ENCODE data around the gene BEST3. TPM values are rescaled to one million over a fixed set of nuclear protein-coding genes. Genes with fewer than 3 reads are reported as not detected.

The BEST3 gene
- polyA plus RNA-seq, 3 donors = not detected

DNA sequence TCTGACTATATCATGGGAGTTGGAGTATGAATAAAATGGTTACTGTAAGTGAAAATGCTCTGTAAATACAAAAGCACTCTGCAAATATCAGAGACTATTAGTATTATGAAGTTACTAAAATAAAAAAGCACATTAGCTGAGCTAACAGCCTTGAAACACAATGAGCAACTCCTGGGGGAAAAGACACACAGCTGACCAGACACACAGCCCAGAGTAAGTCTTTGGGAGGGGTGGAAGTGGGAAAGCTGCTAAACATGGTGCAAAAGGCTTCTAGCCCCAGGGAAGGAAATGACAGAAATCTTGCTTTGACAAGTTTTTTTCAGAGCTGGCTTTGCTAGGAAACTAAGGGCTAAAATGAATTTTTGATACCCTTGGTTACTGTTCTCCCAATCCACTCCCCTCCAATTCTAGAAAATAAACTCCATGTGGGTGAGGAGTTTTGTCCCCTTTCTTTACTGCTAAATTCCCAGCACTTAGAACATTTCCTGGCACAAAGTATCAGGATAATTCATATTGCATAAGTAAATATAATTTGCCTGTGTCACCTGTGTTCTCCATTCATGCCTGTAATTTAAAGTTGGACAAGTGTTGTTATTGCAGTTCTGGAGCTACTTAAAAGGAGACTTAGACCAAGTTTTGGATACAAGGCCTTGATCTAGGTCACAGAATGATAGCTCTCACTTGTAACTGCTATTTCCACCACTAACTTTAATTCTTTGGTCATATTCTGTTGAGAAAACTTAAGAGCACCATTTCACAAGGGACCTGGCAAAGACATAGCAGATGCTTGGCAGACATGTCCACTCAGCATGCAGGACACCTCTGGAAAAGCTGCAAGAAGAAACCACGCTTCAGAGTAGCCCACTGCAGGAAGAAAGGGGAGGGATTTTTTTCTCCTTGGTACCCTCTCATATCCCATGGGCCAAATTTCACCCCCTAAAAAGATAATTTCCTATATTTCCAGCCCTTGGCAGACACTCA, 20.5 kb upstream of the BEST3 start:
- TF ChIP-seq, protein P1, sequence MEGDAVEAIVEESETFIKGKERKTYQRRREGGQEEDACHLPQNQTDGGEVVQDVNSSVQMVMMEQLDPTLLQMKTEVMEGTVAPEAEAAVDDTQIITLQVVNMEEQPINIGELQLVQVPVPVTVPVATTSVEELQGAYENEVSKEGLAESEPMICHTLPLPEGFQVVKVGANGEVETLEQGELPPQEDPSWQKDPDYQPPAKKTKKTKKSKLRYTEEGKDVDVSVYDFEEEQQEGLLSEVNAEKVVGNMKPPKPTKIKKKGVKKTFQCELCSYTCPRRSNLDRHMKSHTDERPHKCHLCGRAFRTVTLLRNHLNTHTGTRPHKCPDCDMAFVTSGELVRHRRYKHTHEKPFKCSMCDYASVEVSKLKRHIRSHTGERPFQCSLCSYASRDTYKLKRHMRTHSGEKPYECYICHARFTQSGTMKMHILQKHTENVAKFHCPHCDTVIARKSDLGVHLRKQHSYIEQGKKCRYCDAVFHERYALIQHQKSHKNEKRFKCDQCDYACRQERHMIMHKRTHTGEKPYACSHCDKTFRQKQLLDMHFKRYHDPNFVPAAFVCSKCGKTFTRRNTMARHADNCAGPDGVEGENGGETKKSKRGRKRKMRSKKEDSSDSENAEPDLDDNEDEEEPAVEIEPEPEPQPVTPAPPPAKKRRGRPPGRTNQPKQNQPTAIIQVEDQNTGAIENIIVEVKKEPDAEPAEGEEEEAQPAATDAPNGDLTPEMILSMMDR (IDR thresholded peaks at IDR 0.05) = no peak
- Mint-ChIP-seq H3K27me3 (ENCODE audit: low read depth in 3 of 3) (peaks cover 0 to 4% (median 3%) of the 10 kb centered on the region in 3 donors), H3K27ac (no peak overlapping the region), H3K4me3 (no peak overlapping the region), H3K36me3 (no peaks in the 10 kb centered on the region), H3K9me3 (peaks cover 0 to 2% (median 0%) of the 10 kb centered on the region in 7 donors), H3K4me1 (no peaks in the 10 kb centered on the region)
- no peaks in the 10 kb centered on the region for H3K9me3 ChIP-seq (replicated peaks in 1 of 2; ENCODE audit: control insufficient read depth in 1 of 2, insufficient read depth in 1 of 2, low read length in 2 of 2)
- intact Hi-C loops (cut with micrococcal nuclease) = no loop called here
- H3K4me3 ChIP-seq (replicated peaks in 1 of 3; ENCODE audit: low read depth in 2 of 3, low read length in 3 of 3) = no peak overlapping the region
- no peak overlapping the region for H3K4me2 ChIP-seq (replicated peaks; ENCODE audit: extremely low read depth, low read length, poor library complexity, severe bottlenecking)
- no peaks in the 10 kb centered on the region for H3K4me1 ChIP-seq (ENCODE audit: control insufficient read depth in 1 of 2, insufficient read depth in 2 of 2, low read length in 2 of 2)
- no CpG with 5 or more reads among the region's 1 CpG for WGBS (ENCODE audit: insufficient coverage)
- H4K20me1 ChIP-seq (ENCODE audit: insufficient read depth, low read length) = no peaks in the 10 kb centered on the region
- H3K27me3 ChIP-seq (ENCODE audit: control insufficient read depth in 2 of 2, insufficient read depth in 2 of 2, low read length in 2 of 2) = no peaks in the 10 kb centered on the region
- no peak overlapping the region for H3K9ac ChIP-seq (ENCODE audit: insufficient read depth, low read length, poor library complexity, severe bottlenecking)
- no peak overlapping the region for H2AFZ ChIP-seq (ENCODE audit: insufficient read depth, low read depth, low read length, poor library complexity, severe bottlenecking)
- H3K27ac ChIP-seq (ENCODE audit: low read depth in 1 of 2, low read length in 2 of 2) = no peak overlapping the region
- no peaks in the 10 kb centered on the region for H3K36me3 ChIP-seq (replicated peaks in 1 of 2; ENCODE audit: control insufficient read depth in 1 of 2, insufficient read depth in 2 of 2, low read length in 2 of 2)
- no peak for DNase-seq
- no peaks in the 10 kb centered on the region for H3K79me2 ChIP-seq (ENCODE audit: insufficient read depth, low read length)

DNA sequence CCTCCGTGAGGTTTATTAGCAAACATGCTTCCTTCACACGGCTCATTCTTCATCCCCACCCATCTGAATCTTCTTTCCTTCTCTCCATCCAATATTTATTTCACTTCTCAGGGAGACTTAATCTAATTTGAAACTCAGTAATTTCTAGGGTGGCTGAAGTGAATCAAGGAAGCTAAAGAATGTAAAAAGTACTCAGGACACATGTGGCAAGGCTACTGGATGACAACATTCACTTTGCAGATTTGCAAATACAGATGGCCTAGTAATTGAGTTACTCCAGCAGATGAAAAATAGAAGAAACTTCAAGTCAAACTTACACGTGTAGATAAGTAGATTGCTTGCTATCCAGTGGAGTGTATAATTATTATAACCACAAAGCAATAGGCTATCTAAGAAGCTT, 15.4 kb upstream of the BEST3 start:
- no peak overlapping the region for H3K27ac ChIP-seq (ENCODE audit: low read depth in 1 of 2, low read length in 2 of 2)
- H2AFZ ChIP-seq (ENCODE audit: insufficient read depth, low read depth, low read length, poor library complexity, severe bottlenecking) = no peak overlapping the region
- 100% methylated on average over 1 of the region's 3 CpGs for WGBS (ENCODE audit: insufficient coverage)
- no peak overlapping the region for H3K4me2 ChIP-seq (replicated peaks; ENCODE audit: extremely low read depth, low read length, poor library complexity, severe bottlenecking)
- TF ChIP-seq, protein P1 (IDR thresholded peaks at IDR 0.05) = no peak
- intact Hi-C loops (cut with micrococcal nuclease) = no loop called here
- Mint-ChIP-seq H3K27me3 (ENCODE audit: low read depth in 3 of 3) (no peaks in the 10 kb centered on the region), H3K4me1 (no peaks in the 10 kb centered on the region), H3K36me3 (no peaks in the 10 kb centered on the region), H3K4me3 (no peak overlapping the region), H3K9me3 (peaks cover 0 to 2% (median 0%) of the 10 kb centered on the region in 7 donors), H3K27ac (no peak overlapping the region)
- H3K27me3 ChIP-seq (ENCODE audit: control insufficient read depth in 2 of 2, insufficient read depth in 2 of 2, low read length in 2 of 2) = peaks cover 0 to 2% of the 10 kb centered on the region in 2 donors
- H3K9me3 ChIP-seq (replicated peaks in 1 of 2; ENCODE audit: control insufficient read depth in 1 of 2, insufficient read depth in 1 of 2, low read length in 2 of 2) = no peaks in the 10 kb centered on the region
- no peak overlapping the region for H3K9ac ChIP-seq (ENCODE audit: insufficient read depth, low read length, poor library complexity, severe bottlenecking)
- no peaks in the 10 kb centered on the region for H3K36me3 ChIP-seq (replicated peaks in 1 of 2; ENCODE audit: control insufficient read depth in 1 of 2, insufficient read depth in 2 of 2, low read length in 2 of 2)
- no peaks in the 10 kb centered on the region for H3K79me2 ChIP-seq (ENCODE audit: insufficient read depth, low read length)
- DNase-seq = no peak
- no peaks in the 10 kb centered on the region for H3K4me1 ChIP-seq (ENCODE audit: control insufficient read depth in 1 of 2, insufficient read depth in 2 of 2, low read length in 2 of 2)
- no peak overlapping the region for H3K4me3 ChIP-seq (replicated peaks in 1 of 3; ENCODE audit: low read depth in 2 of 3, low read length in 3 of 3)
- no peaks in the 10 kb centered on the region for H4K20me1 ChIP-seq (ENCODE audit: insufficient read depth, low read length)
